Panc1 (cell line): ENCODE data around the gene RBSN. TPM values are rescaled to one million over a fixed set of nuclear protein-coding genes. Genes with fewer than 3 reads are reported as not detected.

ENCODE experiments used
- ATAC-seq: fragments of 200-7000 bp; cut with Tn5 transposase; 2 replicates; pipeline ENCODE4 v1.9.1; 2020; ENCODE audit warnings: mild to moderate bottlenecking, moderate library complexity
- BruUV-seq: library from RNA; stranded (reverse); fragments of 400-500 nt; replicated peaks from 2 replicates; lab custom pipeline; 2021; lab: Mats Ljungman, UMichigan
- CTCF ChIA-PET: fragments of 300-600 bp; sonication (Branson Sonifier 250); formaldehyde crosslinking; loops from one replicate; lab custom pipeline; 2022; ENCODE audit warnings: antibody characterized with exemption; lab: Charles Lee
- POLR2A ChIA-PET: fragments of 300-600 bp; sonication (Branson Sonifier 250); formaldehyde crosslinking; loops from one replicate; lab custom pipeline; 2022; ENCODE audit warnings: antibody characterized with exemption; lab: Charles Lee
- DNase-seq: peaks from one replicate; pipeline ENCODE4 v3.0.0-alpha.2; 2010; ENCODE audit warnings: low read depth, low spot score
- H3K27ac ChIP-seq: 2 replicates; pipeline ENCODE4 v1.5.1; 2011; ENCODE audit warnings: mild to moderate bottlenecking, low read length, inconsistent platforms
- H3K27me3 ChIP-seq: fragments of 200-500 bp; sonication (Bioruptor generic); 2 replicates; pipeline ENCODE4 v1.6.0; 2014; ENCODE audit warnings: low read length, inconsistent platforms; ENCODE audit not compliant: control insufficient read depth, insufficient read depth
- H3K36me3 ChIP-seq: fragments of 200-500 bp; sonication (Bioruptor generic); 2 replicates; pipeline ENCODE4 v1.5.1; 2014; ENCODE audit warnings: inconsistent platforms, mild to moderate bottlenecking, low read length, moderate library complexity; ENCODE audit not compliant: control insufficient read depth, insufficient read depth
- H3K4me1 ChIP-seq: 2 replicates; pipeline ENCODE4 v1.5.1; 2011; ENCODE audit warnings: inconsistent platforms, mild to moderate bottlenecking, low read length, moderate library complexity; ENCODE audit not compliant: control insufficient read depth, insufficient read depth
- H3K4me3 ChIP-seq, 2 experiments: 2 replicates each; pipeline ENCODE4 v1.5.1; 2011 to 2012; ENCODE audit warnings: low read depth in 2 of 2, low read length in 2 of 2, mild to moderate bottlenecking in 2 of 2, inconsistent platforms in 1 of 2, moderate library complexity in 1 of 2
- H3K9me3 ChIP-seq: fragments of 200-500 bp; sonication (Bioruptor generic); 2 replicates; pipeline ENCODE4 v1.5.1; 2014; ENCODE audit warnings: low read depth, mild to moderate bottlenecking, inconsistent platforms, low read length, moderate library complexity; ENCODE audit not compliant: control insufficient read depth, insufficient read depth
- POLR2AphosphoS5 ChIP-seq: IDR thresholded peaks from 2 replicates; pipeline ENCODE4 v1.6.1; 2012; ENCODE audit warnings: mild to moderate bottlenecking, low read depth, low read length, moderate library complexity
- SIN3A ChIP-seq: IDR thresholded peaks from 2 replicates; pipeline ENCODE4 v1.6.1; 2012; ENCODE audit warnings: low read depth, mild to moderate bottlenecking, low read length, moderate library complexity, borderline replicate concordance; ENCODE audit not compliant: insufficient read depth
- TCF7L2 ChIP-seq: IDR thresholded peaks from 2 replicates; pipeline ENCODE4 v1.6.1; 2011; ENCODE audit warnings: mild to moderate bottlenecking, low read depth, low read length, inconsistent platforms
- in situ Hi-C: cut with HindIII; loops from 2 replicates; pipeline ENCODE4 v1.10.0; 2016; ENCODE audit warnings: low sequenced_read_pairs, low pct_unique_long_range_greater_than_20kb
- intact Hi-C: fragments of 100-400 bp; cut with micrococcal nuclease; formaldehyde crosslinking; loops from one replicate; pipeline ENCODE4 v1.10.0; 2022; ENCODE audit not compliant: unreplicated experiment
- total RNA-seq: library from RNA; stranded (reverse); gene quantifications from one replicate; pipeline ENCODE4 v1.2.1, GENCODE V29; 2021; ENCODE audit not compliant: unreplicated experiment
- TF ChIP-seq, protein P1 (sequence below), 2 experiments: IDR thresholded peaks; 2 replicates each; pipeline ENCODE4 v1.6.1; 2011 to 2012; ENCODE audit warnings: low read depth in 2 of 2, control low read depth in 1 of 2, low read length in 1 of 2, mild to moderate bottlenecking in 1 of 2, moderate library complexity in 1 of 2; ENCODE audit not compliant: insufficient read depth in 1 of 2
- TF ChIP-seq, protein P2 (sequence below): fragments of 450-650 bp; IDR thresholded peaks from 2 replicates; pipeline ENCODE4 v1.5.1; 2017; ENCODE audit warnings: mild to moderate bottlenecking

Gene RBSN
- total RNA-seq, 1 experiment from 2014 or later: 13.6 TPM

DNA sequence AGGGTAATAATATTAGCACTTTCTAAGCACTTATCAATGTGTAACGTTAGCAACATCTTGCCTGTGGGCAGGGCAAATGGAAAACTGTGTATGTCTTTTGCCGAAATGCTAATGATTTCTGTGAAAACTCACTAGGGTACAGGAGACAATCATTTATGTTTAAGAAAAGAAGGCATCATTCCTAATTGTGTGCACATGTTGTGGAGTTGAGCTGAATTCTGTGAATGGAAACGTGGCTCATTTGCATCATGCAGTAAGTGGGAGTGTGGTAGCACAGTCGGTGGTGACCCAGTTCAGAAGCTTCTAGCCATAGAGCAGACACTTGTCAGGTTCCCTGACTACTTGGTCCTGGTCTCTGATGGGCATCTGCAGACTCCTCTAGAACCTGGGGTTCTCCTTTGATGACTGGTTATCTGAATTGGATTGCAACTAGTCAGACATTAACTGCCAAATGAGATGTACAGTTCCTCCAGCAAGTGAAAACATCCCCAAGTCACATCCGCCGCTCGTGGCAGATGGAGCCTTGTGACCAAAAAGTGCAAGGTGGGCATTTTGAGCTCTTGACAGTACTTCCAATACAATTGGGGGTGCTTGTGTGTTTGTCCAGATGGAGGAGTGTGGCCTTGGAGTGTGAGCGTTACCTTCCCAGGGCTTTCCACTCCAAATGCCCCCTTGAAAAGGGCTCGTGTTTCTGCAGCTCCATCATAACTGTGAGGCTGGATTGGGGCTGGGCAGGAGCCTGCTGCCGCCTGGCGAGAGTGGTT, 55.4 kb downstream of the RBSN start:
- H3K36me3 ChIP-seq: peaks cover 18% of the 10 kb centered on the region
- CTCF ChIA-PET: no interaction called here
- in situ Hi-C loops: no loop called here

DNA sequence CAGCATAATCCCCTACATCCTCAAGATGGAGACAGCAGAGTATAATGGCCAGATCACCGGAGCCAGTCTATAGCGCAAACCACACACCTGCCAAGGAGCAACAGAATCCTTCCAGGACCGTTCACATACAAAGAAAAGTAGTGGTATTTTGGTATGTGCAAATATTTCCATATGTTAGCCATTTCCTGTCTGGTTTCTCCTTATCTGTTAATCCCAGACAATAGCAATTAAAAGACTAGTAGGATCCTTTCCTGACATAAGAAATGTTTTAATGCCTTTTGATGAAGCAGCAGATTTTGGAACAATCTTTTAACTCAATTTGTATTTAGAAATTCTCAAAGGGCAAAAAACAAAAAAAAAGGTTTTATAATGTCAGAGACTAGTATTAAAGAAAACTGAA, 56.0 kb downstream of the RBSN start:
- BruUV-seq: TSS peak; percentile 12
- ATAC-seq: no peak
- in situ Hi-C loops (no loop called here), intact Hi-C loops (no loop called here)
- no peak for TF ChIP-seq TCF7L2
- no peak for TF ChIP-seq SIN3A
- Histone ChIP-seq H3K9me3 (no peaks in the 10 kb centered on the region), H3K4me1 (no peaks in the 10 kb centered on the region), H3K27ac (no peak overlapping the region), H3K4me3 (no peak overlapping the region), H3K36me3 (peaks cover 13% of the 10 kb centered on the region), H3K27me3 (no peaks in the 10 kb centered on the region)
- CTCF ChIA-PET: no interaction called here
- DNase-seq: no peak
- POLR2A ChIA-PET: no interaction called here

More for the DNA sequence above, 55.4 kb downstream of the RBSN start:
- DNase-seq: no peak
- H3K27me3 ChIP-seq: no peaks in the 10 kb centered on the region
- POLR2A ChIA-PET: interaction anchor here (0.5 kb wide), 1 partner anchor 89 kb away, joined by 5 read pairs; no protein-coding TSS in a partner anchor
- H3K27ac ChIP-seq: no peak overlapping the region
- no peak for TF ChIP-seq SIN3A
- TF ChIP-seq TCF7L2: no peak
- TF ChIP-seq, protein P1, sequence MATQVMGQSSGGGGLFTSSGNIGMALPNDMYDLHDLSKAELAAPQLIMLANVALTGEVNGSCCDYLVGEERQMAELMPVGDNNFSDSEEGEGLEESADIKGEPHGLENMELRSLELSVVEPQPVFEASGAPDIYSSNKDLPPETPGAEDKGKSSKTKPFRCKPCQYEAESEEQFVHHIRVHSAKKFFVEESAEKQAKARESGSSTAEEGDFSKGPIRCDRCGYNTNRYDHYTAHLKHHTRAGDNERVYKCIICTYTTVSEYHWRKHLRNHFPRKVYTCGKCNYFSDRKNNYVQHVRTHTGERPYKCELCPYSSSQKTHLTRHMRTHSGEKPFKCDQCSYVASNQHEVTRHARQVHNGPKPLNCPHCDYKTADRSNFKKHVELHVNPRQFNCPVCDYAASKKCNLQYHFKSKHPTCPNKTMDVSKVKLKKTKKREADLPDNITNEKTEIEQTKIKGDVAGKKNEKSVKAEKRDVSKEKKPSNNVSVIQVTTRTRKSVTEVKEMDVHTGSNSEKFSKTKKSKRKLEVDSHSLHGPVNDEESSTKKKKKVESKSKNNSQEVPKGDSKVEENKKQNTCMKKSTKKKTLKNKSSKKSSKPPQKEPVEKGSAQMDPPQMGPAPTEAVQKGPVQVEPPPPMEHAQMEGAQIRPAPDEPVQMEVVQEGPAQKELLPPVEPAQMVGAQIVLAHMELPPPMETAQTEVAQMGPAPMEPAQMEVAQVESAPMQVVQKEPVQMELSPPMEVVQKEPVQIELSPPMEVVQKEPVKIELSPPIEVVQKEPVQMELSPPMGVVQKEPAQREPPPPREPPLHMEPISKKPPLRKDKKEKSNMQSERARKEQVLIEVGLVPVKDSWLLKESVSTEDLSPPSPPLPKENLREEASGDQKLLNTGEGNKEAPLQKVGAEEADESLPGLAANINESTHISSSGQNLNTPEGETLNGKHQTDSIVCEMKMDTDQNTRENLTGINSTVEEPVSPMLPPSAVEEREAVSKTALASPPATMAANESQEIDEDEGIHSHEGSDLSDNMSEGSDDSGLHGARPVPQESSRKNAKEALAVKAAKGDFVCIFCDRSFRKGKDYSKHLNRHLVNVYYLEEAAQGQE (IDR thresholded peaks at IDR 0.05; ENCODE audit: insufficient read depth in 1 of 2, low read depth in 2 of 2, low read length in 1 of 2): no peak
- TF ChIP-seq, protein P2, sequence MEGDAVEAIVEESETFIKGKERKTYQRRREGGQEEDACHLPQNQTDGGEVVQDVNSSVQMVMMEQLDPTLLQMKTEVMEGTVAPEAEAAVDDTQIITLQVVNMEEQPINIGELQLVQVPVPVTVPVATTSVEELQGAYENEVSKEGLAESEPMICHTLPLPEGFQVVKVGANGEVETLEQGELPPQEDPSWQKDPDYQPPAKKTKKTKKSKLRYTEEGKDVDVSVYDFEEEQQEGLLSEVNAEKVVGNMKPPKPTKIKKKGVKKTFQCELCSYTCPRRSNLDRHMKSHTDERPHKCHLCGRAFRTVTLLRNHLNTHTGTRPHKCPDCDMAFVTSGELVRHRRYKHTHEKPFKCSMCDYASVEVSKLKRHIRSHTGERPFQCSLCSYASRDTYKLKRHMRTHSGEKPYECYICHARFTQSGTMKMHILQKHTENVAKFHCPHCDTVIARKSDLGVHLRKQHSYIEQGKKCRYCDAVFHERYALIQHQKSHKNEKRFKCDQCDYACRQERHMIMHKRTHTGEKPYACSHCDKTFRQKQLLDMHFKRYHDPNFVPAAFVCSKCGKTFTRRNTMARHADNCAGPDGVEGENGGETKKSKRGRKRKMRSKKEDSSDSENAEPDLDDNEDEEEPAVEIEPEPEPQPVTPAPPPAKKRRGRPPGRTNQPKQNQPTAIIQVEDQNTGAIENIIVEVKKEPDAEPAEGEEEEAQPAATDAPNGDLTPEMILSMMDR: no peak
- no peak for TF ChIP-seq POLR2AphosphoS5
- BruUV-seq: no TSS peak
- H3K4me1 ChIP-seq: no peaks in the 10 kb centered on the region
- no peak for ATAC-seq
- H3K9me3 ChIP-seq: no peaks in the 10 kb centered on the region
- intact Hi-C loops: no loop called here
- no peak overlapping the region for H3K4me3 ChIP-seq

DNA sequence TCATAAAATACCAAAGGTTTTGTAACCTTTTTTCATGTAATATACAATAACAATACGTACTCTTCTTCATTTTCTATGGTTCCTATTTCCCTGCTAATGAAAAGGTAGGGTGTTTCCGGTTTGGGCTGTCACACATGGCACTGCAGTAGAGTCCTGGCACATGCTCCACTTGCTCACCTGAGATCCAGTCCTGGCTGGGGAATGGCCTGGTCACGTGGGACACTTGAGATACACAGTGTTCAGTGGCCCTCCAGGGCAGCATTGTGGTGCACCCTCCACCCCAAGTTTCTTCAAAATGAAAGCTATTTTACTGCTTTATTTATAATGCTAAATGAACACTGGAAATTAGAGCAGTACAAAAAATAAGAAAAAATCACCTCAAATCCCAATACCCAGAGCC, 57.0 kb downstream of the RBSN start:
- no TSS peak for BruUV-seq
- ATAC-seq: no peak
- DNase-seq: no peak
- Histone ChIP-seq H3K36me3 (peaks cover 13% of the 10 kb centered on the region), H3K27me3 (no peaks in the 10 kb centered on the region), H3K9me3 (no peaks in the 10 kb centered on the region), H3K4me1 (no peaks in the 10 kb centered on the region), H3K4me3 (no peak overlapping the region), H3K27ac (no peak overlapping the region)
- ChIA-PET CTCF (no interaction called here), POLR2A (no interaction called here)
- TF ChIP-seq TCF7L2 (no peak), SIN3A (no peak), POLR2AphosphoS5 (no peak)
- TF ChIP-seq, protein P1 (IDR thresholded peaks at IDR 0.05; ENCODE audit: insufficient read depth in 1 of 2, low read depth in 2 of 2, low read length in 1 of 2): no peak
- TF ChIP-seq, protein P2: no peak
- intact Hi-C loops: no loop called here
- in situ Hi-C loops: no loop called here
